Measurements from ENCODE around the gene NPHS1.

GRCh38 chr19:35848919-35849505, 3.3 kb downstream of the NPHS1 start:
- TF ChIP-seq CTCF (IDR thresholded peaks at IDR 0.05) = no peak
- TF ChIP-seq EZH2phosphoT487 (IDR thresholded peaks at IDR 0.05) = no peak
